ENCODE data around the gene USP10.

The USP10 gene

DNA sequence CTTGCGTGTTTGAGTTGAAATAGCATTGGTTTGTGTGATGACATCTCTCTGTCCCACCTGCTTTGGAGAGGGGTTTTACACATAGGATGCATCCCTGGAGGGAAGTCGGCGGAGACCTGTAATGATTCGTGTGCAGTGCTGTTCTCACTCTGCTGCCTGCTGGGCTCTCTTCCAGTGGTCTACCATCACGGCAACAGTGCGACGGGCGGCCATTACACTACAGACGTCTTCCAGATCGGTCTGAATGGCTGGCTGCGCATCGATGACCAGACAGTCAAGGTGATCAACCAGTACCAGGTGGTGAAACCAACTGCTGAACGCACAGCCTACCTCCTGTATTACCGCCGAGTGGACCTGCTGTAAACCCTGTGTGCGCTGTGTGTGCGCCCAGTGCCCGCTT lies 78.9 kb downstream of the USP10 start:
- DNase-seq: no peak

DNA sequence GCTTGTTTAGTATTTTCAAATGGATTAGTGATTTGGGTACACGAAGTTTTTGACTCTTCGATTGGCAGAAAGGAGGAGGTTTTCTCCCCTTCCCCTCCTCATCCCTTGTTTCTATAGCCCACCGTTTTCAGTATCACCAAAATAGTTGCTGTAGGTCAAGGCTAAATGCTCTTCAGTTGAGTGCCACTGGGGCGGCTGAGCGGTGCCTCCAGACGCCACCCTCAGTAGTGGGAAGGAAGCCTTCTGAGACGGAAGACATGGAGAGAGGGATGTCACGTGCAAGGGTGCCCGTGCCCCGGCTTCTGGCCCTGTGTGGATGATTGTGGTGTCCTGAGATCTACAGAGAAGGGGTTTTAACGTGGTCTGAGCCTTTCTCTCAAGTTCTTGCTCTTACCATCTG lies 80.3 kb downstream of the USP10 start:
- no peak for DNase-seq

DNA sequence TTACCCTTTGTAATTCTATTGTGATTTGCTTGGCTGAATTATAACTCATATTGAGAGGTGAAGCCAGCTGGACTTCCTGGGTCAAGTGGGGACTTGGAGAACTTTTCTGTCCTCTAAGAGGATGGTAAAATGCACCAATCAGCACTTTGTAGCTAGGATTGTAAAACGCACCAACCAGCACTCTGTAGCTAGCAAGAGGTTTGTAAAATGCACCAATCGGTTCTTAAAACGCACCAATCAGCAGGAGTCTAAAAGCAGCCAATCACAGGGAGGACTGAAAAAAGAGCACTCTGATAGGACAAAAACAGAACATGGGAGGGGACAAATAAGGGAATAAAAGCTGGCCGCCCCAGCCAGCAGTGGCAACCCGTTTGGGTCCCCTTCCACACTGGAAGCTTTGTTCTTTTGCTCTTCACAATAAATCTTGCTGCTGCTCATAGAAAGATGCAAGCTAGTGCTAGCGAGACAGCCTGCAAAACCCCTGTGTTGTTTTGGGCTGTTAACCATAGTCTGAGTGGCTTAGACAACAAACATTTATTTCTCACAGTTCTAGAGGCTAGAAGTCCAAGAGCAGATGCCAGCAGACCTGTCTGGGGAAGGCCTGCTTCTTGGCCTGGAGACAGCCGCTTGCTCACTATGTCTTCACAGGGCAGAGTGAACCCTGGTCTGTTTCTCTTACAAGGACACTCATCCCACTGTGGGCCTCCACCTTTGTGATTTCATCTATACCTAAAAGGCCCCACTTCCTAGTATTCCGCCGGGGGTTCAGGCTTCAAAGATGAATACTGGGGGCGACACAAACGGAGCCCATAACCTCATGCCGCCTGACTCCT lies 81.0 kb downstream of the USP10 start:
- DNase-seq: no peak

DNA sequence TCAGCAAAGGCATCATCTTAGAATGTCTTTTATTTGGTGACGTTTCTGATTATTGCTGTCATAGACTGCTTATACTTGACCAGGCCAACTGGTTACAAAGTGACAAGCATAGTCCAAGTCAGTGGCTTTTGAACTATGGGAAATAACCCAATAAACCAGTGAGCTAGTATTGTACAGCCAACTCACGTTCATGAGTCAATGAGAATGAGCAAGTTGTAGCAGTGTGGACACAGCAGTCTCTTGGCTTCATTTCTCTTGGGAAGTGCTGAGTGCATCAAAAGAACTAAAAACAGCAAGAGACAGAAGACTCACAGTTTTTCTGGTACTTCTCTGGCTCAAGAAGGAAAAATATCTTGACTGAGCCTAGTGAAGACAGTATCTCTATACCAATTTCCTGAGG lies 83.0 kb downstream of the USP10 start:
- DNase-seq: no peak

DNA sequence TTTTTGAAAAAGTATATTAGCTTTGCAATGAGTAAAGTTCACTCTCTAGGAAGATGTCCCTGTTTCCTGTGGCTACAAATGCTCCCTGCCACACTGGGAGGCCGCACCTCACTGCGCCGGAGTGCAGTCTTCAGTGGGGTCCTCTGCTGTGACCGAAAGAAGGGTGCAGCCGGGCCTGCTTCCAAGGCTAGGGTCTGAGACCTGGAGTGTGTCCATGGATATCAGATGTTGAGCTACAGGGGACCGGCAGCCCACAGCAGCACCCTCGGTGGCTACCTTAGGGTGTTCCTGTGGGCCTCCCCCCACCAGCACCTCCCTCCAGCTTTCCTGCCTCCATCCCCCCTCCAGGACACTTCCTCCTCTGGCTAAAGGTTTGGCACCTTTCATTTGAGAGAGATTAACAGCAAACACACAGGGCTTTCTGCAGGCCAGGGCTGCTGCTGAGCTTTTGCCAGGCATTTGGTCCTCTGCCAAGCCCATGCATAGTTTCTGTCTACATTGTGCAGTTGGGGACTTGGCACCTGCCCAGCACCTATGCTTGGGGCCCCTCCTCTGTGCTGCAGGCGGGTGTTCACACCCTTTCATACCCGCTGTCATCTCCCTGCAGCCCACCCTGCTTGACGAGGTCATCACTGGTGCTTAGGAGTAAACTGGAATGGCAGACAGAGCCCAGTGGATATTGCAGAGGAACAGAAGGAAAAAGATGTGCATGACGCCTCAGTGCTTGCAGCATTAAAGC lies 86.2 kb downstream of the USP10 start:
- peak; percentile 37 for DNase-seq

DNA sequence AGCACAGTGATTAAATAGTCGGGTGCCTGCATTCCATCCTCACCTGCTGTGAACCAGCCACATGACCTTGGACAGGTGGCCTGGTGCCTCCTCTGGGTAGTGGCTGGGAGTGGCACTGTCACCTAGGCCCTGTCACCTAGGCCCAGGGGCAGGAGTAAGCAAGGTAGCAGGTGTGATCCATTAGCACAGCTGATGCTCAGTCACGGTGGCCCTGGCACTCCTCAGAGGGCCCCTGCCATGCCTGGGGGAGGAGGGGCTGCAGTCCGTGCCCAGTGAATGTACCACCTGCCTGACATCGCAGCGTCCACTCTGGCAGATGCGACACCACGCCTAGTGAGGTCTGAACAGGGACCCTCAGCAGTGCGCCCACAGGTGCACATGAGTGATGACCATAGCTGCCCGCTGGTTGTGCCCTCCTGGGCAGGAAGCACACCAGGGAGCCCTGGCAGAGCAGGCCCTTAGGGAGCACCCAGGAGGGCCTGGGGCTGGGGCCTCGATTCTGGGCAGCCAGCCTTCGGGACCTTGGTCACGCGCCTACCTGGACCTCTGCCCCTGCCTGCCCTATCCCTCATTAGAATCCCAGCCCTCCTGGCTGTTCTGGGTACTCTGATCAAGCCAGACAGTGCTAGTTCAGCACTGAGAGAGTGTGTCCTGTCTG lies 86.9 kb downstream of the USP10 start:
- peak; percentile 59 for DNase-seq

DNA sequence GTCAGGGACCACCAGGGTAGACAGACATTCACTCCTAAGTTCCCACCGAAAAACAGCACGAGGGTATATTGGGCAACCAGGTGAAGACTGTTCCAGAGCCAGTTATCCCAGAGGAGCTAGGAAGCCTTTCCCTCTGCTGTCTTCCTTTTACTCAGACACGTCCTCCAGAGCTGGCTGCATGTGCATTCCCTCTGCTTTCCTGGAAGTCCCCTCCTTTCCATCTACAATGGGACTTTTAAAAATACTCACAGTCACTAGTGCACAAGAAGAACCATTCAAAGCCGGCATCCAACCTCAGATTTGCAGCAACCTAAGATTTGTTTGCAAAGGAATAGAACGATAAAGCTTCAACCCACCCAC lies 87.4 kb downstream of the USP10 start:
- no peak for DNase-seq

DNA sequence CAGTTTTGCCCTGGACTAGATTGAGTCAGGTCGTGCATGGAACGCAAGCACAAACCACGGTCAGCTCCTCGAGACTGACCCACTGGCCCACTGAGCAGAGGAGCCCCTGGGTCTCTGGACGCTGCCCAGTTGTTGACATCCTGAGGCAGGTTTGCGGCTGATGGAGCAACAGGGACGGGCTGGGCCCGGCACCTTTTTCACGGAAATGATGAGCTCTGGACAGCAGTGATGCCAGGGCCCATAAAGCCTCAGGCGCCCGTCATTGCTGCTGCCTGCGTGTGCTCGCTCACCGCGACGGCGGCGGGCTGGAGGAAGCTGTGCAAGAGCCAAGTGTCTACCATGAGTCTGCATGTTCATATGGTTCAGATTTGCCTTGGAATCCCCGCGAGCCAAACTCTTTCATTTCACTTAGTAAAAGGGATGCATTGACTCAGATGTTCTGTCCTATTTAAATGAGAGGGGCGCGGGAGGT lies 89.2 kb downstream of the USP10 start:
- no peak for DNase-seq

DNA sequence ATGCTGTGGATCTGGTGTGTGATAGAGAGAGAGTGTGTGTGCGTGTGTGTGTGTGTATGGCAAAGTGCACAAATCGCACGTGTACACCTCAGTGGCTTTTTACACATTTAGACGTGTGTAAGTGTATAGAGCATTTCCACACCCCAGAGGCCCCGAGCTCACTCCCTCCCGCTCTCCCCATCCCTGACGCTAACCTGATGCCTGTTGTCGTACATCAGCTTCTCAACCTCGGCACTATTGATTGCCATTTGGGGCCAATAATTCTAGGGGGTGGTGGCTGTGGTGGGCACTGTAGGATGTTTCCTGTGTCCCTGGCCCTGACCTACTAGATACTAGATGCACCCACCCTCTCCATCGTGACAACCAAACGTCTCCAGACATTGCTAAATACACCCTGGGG lies 89.6 kb downstream of the USP10 start:
- DNase-seq: no peak

DNA sequence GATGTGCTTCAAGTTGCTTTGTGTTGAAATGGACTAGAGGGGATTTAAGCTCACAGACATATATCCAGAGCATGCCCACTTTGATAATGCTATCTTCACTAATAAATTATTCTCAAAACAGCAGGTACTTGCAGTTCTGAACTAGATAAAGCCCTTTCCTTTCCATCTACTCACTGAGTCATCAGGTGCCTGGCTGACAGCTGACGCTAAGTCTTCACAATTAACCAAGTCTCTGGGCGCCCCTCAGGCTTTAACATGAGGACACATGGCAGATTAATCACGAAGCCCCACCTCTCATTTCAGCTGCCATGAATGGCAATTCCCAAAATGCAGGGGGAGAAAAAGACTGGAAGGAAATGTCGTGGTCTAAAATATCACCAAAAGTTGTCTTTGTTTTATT lies 90.5 kb downstream of the USP10 start:
- no peak for DNase-seq

DNA sequence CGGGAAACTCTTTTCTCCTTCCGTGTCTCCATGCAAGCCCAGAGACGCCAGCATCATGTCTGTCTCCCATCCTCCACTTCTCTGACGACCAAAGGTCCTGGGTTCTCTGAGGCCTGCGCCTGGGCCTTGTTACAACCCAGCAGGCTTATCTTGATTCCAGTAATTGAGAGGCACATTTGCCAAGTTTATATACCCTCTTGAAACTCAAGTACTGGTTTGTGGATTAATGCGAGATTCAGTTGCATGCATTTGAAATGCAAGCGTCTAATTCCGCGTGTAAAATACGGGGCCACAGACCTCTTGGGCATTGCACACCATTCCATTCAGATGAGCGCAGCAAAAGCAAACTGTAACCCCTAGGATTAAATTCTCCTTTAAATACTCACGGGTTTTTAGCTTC lies 91.3 kb downstream of the USP10 start:
- no peak for DNase-seq

DNA sequence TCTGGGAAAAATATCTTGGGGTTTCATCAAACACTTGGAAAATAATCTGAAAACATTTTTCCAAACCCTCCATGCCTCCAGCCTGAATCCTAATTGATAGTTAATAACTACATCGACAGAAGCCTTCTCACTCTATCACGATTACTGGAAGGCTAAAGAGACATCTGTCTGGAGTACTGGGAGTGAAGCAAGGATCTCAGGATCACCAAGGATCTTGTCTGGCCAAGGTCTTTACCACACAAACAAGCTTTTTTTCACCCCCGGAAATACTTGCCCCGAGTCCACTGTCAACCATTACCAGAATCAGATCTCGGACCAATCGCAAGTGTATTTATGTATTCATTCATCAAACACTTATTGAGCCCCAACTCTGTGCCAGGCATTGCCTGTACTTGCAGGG lies 91.7 kb downstream of the USP10 start:
- no peak for DNase-seq

DNA sequence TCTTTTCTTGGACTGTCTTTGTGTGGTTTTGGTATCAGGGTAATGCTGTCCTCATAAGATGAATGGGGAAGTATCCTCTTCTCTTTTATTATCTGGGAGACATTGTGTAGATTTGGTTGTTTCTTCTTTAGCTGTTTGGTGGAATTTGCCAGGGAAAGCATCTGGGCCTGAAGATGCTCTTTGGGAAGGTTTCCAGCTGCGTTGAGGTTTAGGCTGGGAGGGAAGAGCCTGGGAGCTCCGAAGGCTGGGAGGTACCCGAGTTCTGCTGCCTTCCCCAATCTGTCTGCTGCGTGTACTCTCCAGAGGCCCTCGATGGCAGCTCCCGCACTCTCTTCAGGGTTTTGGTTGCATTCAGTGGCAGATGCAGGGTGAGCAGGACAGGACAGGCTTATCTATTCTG lies 94.4 kb downstream of the USP10 start:
- DNase-seq: no peak

DNA sequence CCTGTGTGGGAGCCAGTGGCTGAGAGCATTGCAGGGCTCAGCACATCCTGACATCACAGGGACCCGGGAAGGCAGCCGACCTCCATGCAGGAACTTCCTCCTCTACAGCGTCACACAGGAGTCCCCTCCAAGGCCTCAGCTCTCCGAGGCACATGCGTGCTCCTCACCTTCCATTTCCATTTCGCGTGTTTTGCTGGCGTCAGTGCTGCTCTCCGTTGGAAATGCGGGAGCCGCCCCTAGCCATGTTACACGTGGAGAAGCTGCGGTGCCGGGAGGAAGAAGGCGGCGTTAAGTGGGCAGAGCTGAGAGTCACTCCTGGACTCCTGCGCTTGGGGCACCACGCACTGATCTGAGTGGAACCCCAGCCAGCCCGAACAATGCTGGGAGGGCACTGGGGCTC lies 94.8 kb downstream of the USP10 start:
- DNase-seq: no peak

DNA sequence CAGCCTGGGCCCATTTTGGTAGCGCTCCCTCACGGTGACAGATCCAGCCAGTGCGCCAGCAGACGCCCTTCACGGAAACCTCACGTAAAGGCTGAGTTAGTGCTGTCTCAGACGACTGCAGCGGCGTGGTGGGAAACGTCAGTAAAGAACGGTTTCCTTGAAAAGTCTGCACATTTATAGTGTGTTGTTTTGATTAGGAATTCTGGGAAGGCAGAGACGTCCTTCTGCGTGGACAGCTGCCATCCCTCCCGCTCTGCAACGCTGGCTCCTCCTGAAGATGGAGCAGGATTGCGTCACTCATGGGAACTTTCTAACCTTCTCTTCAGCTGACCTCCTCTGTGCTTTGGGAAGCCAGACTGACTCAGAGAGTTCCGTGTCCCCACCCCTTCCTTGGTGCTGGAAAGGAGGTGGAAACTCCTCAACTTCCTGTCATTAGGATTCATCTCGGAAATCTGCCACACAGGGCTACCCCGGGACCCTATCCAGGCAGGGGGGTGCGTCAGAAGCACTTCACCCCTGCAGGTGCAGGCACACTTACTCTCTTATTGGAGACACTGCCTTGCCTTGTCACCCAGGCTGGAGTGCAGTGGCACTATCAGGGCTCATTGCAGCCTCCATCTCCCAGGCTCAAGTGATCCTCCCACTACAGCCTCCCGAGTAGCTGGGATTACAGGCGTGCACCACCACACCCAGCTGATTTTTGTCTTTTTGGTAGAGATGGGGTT lies 95.7 kb downstream of the USP10 start:
- no peak for DNase-seq

DNA sequence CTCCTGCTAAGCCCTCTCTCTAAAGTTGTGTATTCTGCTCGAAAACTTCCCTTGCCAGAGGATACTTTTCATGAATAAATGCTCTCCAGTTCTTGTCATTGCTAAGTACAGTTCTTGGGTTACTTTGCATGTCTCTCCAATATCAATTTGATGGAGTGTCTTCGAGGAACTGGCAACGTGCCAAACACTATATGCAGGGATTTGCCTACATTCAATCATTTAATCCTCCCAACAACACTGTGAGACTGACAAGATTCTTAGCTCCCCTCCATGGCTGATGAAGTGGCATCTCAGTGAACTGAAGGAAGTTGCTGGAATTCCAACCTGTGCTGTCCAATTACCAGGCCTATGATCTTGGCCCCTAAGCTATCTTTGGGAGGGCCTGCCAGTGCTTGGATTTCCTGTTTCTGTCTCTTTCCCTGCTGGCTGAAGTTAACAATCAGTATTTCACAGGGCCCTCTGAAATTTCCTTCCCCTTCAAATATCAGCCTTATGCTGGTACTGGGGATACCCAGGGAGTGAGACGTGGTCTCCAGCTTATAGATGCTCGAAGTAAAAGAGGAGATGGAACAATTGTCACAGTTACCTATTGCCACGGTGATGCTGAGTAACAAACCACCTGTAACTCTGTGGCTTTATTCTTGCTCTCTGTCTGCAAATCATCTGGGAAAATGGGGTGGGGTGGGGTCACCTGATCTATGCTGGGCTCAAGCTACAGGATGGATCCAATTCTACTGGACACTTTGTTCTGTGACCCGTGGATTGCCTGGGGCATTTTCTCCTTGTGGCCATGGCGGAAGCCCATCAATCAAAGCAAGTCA lies 100.6 kb downstream of the USP10 start:
- no peak for DNase-seq

DNA sequence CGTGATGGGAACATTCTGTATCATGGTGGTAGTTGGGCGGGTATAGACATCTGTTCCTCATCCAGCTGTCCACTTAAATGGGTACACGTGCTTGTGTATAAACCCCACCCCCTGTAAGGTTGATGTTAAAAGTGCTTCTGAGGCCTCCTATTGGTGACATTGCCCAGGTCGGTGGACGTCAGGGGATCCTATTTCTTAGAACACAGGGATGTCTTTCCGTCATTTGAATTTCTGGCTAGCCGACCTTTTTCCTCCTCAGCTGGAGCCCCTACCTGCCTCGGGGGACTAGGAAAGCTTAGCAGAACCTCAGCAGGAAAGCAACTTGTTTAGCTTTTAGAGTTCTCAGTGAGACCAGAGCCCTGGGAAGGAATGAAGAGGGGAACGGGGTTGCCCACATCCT lies 103.3 kb downstream of the USP10 start:
- no peak for DNase-seq

DNA sequence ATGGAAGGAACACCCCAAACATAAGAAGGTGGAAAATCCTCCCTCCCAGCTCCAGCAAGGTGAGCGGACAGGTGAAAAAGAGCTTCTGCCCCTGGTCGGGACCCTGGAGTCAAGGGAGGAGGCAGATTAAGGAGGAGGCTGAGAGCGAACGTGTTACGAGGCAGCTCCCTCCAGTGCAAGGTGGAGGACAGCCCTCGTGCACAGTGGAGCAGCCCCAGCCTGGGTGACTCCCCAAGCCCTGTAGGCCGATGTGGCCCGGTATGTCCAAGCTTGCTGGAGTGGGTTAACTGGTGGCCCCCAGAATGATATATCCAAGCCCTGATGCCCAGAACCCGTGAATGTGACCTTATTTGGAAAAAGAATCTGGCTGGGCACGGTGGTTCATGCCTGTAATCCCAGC lies 104.5 kb downstream of the USP10 start:
- no peak for DNase-seq

DNA sequence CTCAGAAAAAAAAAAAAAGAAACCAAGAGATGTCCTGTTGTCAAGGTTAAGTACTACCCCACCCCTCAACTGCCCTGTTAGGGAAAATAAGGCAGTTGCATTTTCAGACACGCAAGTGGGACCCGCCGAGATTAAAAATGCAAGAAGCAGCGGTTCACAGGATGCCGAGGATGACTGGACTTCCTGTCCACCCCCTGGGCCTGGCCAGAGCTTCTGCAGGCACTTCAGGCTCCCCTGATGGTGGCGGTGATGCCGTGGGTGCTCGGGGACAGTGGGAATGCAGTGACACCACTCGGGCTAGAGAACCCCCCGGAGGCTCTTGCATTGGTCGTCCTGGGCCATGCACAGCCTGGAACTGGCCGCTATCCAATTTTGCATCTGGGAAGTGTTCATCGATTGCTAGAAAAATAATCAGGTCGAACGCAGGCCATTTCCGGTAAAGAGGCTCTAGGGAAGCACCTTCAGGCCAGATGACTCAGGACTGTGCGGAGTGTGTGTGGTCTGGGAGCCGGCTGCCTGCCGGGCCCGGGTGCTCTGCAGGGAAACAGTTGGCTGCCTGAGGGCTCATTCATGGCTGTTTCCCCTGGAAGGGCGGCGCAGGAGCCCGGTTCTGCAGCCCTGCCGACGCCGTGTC lies 106.6 kb downstream of the USP10 start:
- no peak for DNase-seq

DNA sequence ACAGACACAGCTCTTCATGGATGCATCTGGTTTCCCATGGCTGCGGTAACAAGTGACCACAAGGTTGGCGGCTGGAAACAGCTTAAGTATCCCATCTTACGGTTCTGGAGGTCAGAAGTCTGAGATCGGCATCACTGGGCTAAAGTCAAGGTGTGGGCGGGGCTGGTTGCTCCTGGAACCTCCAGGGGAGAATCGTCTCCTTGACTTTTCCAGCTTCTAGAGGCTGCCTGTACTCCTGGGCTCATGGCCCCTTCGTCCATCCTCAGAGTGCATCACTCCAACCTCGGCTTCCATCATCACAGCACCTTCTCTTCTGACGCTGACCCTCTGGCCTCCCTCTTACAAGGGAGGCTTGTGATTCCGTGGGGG lies 107.1 kb downstream of the USP10 start:
- DNase-seq: no peak

DNA sequence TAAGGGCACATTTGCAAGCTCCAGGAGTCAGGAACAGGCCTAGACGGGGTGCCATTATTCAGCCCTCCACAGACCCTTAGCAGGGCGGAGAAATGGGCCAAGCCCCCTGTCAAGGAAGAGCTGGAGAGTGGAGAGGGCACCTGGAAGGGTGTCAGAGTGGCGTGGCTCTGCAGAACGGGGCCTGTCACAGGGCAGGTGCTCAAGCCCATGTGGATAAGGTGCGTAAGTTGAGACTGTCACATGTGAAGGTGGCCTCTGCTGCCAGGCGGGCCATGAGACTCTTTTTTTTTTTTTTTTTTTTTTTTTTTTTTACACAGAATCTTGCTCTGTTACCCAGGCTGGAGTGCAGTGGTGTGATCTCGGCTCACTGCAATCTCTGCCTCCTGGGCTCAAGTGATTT lies 108.0 kb downstream of the USP10 start:
- DNase-seq: no peak

DNA sequence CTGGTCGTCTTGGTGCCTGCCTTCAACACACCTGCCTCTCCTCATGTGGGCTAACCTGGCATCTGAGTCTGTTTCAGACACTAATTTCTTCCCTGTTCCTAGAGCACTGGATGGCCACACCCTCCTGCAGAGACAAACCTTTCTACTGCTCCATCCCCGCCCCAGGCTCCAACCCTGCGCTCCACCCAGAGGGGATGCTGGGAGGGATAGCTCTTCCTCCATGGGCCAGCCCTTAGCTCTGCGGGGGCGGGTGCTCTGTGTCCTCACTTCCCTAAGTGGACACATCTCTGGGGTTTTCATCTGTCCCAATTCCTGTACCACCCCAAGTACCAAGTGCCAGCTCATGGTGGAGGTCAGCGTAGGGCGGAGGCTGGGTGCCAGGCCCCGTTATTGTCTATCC lies 109.0 kb downstream of the USP10 start:
- no peak for DNase-seq
